ENCODE data around the gene ASXL2. TPM values are rescaled to one million over a fixed set of nuclear protein-coding genes. Genes with fewer than 3 reads are reported as not detected.

Gene ASXL2
- total RNA-seq, 1 donor from 2014 or later: 35.2 TPM

DNA sequence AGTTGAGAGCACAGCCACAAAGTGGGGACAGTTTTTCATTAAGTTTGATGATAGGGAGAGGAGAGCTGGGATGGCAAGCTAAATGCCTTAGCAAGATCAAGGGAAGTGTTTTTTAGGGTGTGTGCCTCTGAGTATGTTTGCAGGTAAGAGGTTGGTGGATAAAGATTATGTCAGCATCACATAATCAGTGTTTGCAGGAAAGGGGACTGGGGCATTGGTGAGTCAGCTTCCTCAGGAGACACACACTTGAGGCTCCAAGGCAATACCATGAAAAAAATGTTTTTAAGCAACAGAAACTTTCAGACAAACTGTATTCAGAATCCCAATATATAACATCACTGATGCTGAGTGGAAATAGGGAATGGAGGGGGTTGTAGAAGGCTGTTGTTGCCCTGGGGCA lies 179.5 kb downstream of the ASXL2 start:
- intact Hi-C loops (cut with micrococcal nuclease): no loop called here

DNA sequence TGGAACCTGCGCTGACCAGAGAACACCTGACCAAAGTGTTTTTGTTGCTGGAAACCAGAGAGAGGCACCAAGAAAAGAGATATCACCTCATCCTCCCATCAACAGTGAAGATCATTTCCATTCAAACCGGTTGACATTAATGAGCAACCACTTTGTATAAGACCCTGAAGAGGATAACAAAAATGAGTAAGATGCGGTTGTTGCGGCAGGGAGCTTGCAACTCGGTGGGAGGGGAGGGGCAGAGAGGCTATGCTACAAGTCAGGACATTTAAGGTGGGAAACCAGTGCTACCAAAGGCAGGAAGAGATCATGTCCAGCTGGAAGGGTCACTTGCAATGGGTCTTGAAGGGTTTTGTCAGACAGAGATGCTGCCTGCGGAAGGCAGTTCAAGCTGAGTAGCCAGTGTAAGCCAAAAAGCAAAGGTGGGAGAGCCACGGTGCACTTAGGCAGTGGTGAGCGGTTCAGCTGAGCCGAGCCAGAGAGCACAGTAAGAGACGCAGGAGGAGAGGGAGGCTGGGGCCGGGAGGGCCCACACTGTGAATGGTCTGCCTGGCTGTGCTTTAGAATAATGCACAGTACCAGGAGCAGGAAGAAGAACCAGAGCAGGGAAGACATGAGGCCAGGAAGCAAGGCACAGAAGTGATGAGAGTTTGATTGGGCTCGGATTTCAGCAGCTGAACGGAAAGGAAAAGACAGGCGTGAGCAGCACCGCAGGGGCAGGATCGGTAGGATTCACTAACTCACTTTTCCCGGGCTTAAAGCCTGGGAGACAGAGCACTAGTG lies 180.5 kb downstream of the ASXL2 start:
- intact Hi-C loops (cut with micrococcal nuclease): no loop called here

DNA sequence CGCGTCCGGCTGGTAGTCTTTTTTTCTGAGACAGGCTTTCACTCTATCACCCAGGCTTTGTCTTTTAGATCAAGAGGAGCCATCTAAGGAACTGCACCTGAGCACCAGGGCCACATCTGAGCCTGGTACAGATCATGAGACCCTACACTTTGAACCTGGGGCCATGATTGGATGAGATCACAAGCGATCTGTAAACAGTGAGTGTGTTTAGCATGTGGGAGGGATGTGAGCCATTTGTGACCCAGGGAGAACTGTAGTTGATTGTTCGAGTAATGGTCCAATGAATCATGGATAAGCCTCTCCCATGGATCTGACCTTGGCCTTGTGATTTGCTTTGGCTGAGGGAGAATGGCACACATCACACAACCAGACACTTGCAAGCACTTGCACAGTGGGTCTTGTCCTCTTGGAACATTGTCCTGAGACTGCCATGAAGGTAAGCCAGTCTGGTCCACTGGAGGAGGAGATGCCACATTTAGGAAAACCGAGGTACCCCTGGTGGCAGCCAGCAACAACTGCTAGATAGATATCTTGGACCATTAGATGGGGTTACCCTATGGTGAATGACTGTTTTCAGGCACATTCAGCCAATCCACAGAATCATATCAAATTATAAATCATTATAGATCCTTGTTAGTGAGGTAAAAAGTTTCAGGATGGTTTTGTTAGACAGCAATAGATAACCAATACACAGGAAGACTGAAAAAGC lies 185.4 kb downstream of the ASXL2 start:
- intact Hi-C loops (cut with micrococcal nuclease): no loop called here

DNA sequence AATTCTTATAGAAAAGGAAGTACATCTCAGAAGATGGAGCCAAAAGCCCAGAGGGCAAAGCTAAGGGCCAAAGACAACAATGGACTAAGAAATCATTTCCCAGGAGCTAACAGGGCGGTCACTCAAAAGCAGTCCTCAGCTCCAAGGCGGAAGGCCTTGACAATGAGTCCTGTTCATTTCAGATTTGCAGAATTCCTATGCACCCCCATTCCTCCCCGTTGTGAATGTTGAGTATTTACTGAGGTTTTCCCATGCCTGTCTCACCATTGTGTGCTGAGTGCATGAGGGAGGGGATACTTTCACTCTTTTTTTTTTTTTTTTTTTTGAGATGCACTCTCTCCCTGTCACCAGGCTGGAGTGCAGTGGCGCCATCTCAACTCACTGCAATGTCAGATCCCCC lies 186.1 kb downstream of the ASXL2 start:
- intact Hi-C loops (cut with micrococcal nuclease): no loop called here

DNA sequence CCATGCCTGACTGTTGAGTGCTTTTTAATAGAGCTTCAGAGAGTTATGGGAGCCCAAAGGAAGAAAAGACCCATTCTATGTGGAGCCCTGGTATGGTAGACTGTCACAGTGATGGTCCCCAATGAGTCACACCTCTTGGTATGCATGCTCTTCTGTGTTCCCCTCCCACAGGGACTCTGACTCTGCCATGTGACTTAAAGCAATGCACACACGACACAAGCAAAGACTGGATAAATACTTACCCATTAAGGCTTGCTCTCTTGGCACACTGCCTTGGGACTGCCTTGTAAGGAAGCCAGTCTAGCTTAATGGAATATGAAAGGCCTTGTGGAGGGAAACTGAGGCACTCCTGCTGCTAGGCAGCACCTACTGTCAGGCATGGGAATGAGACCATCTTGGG lies 188.2 kb downstream of the ASXL2 start:
- intact Hi-C loops (cut with micrococcal nuclease): no loop called here

DNA sequence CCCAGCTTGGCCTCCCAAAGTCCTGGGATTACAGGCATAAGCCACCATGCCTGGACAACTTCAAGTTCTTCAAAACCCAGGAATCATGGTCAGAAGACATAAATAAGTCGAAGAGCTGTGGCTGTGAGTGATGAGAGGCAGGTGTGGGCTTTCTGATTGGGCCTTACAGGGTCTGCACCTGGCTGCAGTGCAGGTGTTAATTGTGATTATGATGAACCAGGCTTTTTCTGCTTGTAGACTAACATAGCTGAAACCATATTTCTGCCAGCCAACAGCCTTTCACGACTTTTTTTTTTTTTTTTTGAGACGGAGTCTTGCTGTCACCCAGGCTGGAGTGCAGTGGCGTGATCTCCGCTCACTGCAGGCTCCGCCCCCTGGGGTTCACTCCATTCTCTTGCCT lies 190.1 kb downstream of the ASXL2 start:
- intact Hi-C loops (cut with micrococcal nuclease): no loop called here

DNA sequence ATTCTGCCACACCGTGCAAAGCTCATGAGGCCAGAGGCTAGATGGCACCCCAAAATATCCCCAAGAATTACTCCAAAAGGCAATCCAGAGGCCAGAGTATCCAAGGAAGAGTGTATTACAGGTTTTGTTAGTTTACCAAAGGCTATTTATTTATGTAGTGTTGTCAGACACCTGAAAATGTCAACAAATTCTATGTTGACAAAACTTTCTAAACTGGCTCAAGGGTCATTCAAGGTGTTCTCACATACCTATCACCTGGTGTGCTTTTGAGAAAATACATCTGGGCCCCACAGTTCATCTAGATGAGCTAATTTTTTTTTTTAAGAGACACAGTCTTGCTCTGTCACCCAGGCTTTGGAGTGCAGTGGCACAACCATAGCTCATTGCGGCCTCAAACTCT lies 192.5 kb downstream of the ASXL2 start:
- intact Hi-C loops (cut with micrococcal nuclease): no loop called here

DNA sequence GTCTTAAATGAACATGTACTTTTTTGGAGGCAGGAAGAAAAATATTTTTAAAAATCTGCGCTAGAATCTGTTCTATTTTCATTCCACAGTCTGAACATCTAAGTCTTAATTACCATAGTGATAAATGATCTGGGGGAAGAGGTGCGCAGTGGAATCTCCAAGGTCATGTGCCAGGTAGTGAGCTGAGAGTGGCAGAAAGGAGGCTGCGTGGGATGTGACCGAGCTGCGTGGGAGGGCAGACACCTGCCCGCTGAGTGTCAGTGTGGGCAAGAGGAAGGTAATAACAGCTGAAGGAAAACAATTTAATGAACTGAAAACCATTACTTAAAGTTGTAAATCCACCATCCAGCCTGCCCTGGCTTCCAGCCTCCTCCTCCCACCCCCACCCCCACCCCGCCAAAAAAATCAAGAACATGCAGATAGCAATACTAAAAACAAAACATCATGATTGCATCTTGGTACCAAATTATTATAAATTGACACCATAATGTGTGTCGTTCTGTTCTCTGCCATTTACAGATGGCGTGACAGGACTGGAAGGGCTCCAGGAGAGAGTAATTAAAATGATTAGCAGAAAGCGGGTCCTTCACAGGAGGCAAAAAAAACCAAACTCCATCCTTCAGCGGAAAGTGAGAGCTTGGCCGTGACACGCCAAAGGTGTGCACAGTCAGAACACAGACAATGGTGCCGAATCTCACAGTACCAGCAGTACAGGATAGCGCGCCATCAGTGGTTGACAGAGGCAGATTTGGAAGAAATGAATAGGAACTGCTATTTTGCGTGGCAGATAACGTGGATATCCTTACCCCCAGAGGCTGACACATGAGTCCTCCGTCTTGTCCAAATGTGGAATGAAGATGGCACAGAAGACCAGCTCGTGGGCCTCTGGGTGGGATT lies 193.5 kb downstream of the ASXL2 start:
- intact Hi-C loops (cut with micrococcal nuclease): no loop called here

Other genes starting within 250 kb of the ASXL2 start
- 24.7 and 25.6 TPM in 2 replicates for gene DTNB, start 204.9 kb downstream of the ASXL2 start, total RNA-seq
- gene KIF3C, start 104.0 kb upstream of the ASXL2 start, total RNA-seq: 8.6 and 10.2 TPM in 2 replicates
- 115 and 119 TPM in 2 replicates for gene RAB10, start 155.6 kb upstream of the ASXL2 start, total RNA-seq

All from T-helper 2 cell treated with Interferon-gamma antibody and Interleukin-4, amounts not matched to agents 100 ng/mL and 5 ng/mL, for 36 hours (primary cell).